ENCODE results near the gene TRAPPC3.

TRAPPC3 gene

DNA sequence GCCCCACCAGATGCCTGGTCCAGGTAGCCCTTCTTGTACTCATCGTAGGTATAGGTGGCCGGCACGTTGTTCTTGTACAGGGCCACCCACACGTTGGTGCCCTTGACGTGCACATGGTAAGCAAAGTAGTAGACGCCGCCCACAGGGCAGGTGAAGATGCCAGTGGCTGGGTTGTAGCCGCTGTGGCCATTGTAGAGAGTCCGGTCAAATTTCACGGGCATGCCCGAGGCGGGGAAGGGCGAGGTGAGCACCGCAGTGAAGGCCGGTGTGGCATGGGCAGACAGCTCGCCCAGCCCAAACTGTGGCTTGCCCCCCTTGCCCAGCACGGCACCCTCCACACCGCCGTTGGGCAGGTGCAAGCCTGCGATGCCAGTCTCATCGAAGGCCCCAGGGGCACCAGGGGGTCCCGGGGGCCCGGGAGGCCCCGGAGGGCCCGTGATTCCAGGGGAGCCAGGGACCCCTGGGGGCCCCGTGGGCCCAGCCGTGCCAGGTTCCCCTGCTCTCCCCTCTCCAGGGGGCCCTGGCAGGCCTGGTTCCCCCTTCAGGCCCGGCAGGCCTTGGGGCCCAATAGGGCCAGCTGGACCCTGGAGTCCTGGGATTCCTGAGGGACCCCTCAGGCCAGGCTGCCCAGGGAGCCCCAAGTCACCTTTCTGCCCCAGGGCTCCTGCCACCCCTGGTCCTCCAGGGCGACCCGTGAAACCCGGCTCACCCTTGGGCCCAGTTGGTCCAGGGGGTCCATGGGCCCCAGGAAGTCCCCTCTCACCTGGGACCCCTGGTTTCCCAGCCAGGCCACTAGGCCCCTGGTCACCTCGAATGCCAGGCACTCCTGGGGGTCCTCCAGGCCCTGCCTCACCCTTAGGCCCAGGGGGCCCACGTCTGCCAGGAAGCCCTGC, 51.3 kb downstream of the TRAPPC3 start:
- no peak for DNase-seq

DNA sequence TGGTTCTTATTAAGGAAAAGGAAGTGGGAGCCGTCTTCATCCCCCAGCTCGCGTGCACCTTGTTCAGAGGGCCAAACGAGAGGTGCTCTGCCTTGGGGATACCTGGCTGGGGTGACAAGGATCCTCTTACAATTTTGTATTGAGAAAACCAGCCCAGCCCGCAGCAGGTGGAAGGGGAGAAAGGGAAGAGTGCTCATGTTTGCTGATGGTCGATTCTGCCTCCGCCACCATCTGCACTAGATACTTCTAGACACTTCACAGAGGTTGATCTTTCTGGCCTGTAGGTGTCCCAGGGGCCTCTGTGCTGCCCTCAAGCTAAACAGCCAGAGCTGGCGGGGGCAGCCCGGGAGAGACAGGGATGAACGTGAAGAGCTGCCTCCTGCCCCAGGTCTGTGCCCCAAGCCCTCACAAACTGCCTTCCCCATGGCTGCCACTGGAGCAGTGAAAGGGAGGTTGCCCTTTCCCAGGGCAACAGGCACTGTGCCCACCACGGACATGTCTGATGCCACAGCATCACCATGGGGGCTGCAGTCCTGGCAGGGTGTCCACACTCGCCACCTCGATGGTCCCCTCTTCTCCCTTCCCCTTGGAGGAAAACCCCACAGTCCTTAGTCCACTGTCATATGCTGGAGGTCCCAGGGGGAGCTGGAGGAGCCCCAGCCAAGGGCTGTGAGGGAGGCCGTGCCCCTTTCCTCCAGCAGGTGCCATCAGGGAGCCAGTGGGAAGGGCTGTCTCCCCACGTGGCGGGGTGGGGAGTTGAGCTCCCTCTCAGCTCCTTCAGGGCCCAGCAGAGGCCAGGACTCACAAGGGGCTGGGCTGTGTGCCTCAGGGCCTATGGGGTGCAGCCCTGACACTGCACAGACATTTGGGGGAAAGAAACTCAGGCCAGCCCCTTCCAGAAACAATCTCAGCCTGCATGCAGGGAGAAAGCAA, 52.5 kb downstream of the TRAPPC3 start:
- DNase-seq: no peak

DNA sequence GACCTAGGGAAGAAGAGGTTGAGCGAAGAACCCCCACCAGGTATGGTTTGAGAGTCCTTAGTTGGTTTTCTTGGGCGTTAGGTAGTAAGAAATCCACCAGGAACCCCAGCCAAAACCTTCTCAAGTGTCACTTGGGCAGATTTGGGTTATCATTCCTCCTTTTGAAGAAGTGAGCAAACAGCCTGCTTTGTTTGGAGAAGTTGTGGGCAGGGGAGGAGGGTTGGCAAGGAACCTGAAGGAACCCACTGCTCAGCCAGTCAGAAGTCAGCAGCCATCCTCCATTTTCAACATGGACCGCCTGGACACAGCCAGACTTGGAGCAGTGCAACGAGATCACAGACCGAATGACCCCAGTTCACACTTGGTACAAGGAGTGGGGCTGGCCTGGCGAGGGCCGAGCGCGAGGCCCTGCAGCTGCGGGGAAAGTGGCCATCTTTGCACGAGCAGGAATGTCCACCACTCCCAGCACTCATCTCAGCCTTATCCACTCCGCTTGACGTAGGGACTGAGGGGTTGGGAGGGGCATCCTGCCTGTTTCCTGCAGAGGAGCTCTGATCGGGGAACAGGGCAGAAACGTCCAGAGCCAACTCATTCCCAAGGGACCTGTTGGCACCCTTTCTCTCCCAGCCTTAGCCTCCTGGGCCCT, 53.4 kb downstream of the TRAPPC3 start:
- DNase-seq: no peak

DNA sequence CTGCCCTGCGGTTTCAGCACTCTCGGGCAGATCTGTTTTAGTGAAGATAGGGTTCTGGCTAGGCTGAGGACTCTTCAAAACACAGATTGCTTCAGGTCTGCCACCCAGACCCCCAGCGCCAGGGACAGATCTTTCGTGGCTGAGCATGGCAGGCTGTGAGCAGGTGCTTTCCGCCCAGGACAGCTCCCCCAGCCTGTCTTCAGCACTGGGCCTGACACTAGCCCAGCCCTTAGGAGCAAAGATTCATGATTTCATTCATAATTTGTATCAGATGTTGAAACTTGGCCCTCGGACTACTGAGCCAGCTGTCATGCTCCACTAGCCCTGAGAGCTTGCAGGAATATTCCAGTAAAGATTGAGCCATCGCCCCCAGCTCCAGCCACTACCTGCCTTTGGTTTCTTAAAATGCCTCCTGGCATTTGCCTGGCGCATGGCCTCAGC, 54.6 kb downstream of the TRAPPC3 start:
- DNase-seq: no peak

DNA sequence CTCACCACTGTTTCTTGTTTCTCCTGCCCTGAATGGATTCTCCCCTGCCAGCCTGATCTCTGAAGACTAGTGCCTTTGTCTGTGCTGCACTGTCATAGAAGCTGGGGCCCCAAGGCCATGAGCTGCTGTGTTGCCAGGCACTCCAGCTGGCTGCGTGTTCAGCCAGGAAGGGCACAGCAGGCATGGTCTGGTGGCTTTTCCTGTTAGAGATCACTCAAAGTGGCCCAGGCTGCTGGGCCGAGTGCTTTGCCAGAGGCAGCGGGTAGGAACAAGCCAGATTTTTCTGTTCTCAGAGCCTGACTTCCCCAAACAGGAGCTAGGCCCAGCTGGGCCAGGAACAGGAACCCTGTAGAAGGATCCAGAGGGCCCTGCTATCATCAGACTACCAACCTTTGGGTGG, 55.4 kb downstream of the TRAPPC3 start:
- no peak for DNase-seq

DNA sequence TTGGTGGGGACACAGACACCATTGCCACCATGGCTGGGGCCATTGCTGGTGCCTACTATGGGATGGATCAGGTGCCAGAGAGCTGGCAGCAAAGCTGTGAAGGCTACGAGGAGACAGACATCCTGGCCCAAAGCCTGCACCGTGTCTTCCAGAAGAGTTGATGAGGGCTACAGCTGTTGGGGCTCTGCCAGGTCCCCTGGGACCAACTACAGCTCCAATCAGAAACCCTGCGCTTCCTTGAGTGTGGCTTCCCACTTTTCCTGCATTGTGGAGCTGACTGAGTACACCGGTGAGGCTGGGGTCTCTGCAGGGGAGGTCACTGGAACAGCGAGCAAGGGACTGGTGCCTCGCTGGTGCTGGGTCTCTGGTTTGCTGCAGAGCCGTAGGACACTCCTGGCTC, 56.1 kb downstream of the TRAPPC3 start:
- no peak for DNase-seq

DNA sequence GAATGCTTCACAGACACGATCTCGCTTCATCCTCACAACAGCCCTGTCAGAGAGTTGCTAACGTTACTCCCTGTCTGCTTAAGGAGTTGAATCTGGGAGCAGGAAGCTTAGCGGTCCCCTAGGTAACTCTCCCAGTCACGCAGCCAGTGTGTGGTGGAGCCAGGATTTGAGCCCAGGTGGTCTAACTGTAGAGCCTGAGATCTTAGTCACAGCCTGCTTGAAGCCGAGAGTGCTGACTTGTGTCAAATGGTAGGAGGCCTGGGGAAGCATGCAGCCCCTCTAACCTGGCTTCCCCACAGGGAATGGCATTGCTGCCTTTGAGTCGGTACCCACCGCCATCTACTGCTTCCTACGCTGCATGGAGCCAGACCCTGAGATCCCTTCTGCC, 56.5 kb downstream of the TRAPPC3 start:
- DNase-seq: no peak

DNA sequence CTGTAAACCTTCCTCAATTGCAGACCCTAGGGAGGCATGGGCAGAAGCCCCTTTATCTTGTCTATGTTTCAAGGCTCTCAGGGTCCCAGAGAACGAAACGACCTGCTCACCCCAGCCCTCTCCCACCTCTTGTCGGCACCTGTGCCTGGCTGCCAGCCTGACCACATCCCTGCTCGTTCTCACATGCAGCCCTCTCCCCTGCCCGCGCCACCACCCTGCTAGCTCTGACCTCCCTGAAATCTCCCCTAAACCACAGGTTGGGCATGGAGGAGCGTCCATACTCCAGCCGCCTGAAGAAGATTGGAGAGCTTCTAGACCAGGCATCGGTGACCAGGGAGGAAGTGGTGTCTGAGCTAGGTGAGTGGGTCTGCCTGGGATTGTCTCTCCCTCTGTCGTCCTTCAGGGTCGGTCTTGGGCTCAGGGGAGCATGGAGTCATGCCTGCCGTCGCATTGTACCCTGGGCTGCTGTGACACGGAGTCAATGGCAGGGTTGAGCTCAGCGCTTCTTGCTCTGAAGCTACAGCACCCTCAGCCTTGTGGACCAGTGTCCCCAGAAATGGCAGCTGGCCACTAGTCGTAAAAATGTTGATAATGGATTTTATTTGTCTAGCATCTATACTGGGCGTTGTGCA, 57.0 kb downstream of the TRAPPC3 start:
- DNase-seq: no peak

DNA sequence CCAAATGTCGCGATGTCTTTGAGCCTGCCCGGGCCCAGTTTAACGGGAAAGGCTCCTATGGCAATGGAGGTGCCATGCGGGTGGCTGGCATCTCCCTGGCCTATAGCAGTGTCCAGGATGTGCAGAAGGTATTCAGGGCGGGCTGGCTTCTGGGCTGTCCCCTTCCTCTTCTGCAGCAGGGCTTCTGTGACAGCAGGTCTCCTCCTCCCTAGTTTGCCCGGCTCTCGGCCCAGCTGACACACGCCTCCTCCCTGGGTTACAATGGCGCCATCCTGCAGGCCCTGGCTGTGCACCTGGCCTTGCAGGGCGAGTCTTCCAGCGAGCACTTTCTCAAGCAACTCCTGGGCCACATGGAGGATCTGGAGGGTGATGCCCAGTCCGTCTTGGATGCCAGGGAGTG, 57.6 kb downstream of the TRAPPC3 start:
- DNase-seq: no peak

DNA sequence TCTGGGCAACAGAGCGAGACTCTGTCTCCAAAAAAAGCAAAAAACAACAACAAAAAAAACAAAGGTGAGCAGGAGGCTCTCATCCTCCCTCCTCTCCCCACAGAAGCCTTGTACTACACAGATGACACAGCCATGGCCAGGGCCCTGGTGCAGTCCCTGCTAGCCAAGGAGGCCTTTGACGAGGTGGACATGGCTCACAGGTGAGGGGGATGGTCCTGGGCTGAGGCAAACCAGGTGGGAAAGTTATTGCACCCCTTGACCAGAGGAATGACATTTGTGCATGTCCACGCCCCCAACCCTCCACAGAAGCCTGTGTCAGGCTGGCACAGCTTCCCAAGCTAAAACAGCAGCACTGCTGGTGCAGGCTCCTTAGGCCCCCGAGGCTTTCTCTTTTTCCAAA, 58.1 kb downstream of the TRAPPC3 start:
- DNase-seq: no peak

DNA sequence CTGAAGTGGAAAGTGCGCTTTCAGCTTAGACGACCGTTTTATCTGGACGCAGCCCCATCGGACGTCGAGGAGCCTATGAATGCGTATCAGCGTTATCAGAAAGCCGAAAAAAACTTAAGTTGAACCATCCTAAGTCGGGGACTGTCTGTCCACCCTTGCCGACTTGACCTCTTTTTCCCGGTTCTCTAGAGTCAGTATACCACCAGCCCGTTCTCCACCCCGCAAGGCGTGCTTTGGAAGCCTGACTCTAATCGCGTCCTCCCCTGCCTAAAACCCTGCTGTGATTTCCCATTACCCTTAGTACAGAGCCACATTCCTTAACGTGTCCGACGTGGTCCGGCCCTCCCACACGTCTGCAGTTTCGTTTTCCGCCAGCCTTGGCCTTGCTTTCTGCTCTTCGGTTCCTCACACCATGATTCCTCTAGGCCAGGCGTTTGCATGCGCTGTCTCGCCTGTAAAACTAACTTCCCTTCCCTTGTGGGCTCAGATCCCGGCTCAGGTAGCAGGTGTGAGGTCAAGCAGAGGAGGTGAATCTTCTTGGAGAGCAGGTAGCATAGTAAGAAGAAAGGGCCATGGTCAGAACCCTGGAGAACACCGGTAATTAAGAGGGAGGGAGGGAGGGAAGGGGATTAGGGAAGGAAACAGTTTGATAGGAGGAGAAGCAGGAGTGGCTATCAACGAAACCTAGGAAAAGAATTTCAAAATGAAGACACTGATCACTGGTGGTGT, 59.7 kb downstream of the TRAPPC3 start:
- no peak for DNase-seq

DNA sequence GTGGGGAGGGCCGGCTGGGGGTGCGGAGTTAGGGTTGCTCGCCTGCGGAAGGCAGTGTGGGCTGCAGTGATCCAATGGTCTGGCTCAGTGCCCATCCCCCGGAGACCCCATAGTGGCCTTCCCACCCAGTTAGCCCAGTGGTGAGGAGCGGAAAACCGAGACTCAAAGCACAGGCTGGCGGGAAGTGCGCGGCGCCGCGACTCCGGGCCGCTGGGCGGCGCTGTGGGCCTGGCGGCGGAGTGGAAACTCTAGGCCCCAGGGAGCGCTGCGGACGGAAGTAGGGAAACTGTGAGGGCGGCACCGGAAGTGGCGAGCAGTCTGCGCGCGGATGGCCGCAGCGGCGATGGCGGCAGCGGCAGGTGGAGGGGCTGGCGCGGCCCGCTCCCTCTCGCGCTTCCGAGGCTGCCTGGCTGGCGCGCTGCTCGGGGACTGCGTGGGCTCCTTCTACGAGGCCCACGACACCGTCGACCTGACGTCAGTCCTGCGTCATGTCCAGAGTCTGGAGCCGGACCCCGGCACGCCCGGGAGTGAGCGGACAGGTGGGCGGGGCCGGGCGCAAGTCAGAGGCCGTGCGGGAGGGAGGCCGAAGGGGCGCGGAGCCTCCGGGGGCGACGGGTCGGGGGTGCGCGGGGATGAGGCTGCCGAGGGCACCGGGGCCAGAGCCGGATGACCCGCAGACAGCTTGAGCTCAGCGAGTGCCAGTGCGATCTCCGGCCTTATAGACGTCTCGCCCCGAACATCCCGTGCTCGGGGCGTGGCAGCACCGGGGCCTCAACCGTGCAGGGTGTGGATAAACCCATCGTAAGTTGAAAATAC, 60.5 kb downstream of the TRAPPC3 start, which contains the start of gene ADPRS:
Gene ADPRS, plus strand, starts transcription at position 316 of the 816 bp plus-strand sequence. Its CDS starts 13 bp downstream, at position 329.
- DNase-seq: peak; percentile 87

DNA sequence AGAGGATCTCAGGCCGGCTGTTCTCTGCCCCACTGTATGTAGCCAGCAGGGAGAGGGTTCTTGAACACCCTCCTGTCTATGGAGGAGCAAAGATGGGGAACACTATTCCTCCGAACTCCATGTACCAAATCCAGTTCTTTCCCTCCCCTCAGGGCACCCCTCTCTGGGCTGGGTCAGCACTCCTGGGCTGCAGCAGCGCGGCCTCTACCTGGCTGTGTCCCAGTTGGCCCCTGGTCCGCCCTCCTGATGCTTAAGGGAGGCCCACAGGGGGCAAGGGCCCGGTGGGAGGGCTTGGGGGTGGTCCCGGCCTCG, 61.1 kb downstream of the TRAPPC3 start:
- no peak for DNase-seq

DNA sequence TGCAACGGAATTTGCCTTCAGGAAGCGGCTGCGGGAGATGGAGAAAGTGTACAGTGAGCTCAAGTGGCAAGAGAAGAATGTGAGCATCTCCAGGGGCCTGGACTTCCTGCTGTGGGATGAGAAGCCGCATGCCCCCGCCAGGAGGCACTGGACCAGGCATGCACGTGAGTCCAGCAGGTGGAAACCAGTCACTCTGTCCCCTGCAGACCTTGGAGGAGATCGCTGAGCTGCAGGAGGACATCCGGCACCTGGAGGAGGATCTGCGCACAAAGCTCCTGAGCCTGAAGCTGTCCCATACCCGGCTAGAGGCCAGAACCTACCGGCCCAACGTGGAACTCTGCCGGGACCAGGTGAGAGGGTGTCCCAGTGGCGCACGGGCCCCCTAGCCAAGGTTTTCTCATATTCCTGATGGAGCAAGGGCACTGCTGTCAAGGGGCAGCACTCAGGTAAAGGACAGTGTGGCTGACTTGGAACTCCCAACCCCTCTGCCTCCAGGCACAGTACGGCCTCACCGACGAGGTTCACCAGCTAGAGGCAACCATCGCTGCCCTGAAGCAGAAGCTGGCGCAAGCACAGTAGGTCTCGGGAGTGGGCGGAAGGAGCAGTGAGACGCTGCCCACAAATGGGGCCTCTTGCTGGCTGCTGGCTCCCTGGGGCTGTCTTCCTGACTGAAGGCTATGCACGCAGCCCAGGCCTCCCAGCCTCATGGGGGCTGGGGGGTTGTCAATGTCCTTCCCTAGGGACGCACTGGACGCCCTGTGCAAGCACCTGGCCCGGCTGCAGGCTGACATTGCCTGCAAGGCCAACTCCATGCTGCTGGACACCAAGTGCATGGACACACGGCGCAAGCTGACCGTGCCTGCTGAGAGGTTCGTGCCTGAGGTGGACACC, 61.8 kb downstream of the TRAPPC3 start:
- DNase-seq: no peak
